ENCODE results near the gene SYAP1. TPM values are rescaled to one million over a fixed set of nuclear protein-coding genes. Genes with fewer than 3 reads are reported as not detected.
"Not testable (repeated sequence)": the region's sequence is repeated elsewhere in the genome, so short reads cannot be mapped to it uniquely, and the experiment has no call there.

The SYAP1 gene
- total RNA-seq, 4 donors from 2014 or later: 14.9 to 31.2 (median 19.3) TPM

- Histone ChIP-seq H3K27me3 (no peaks in the 10 kb centered on the region), H3K4me1 (no peaks in the 10 kb centered on the region), H3K4me3 (peak within 1 kb of the TSS; percentile 22 to 72), H3K9me3 (no peaks in the 10 kb centered on the region), H3K36me3 (no peaks in the 10 kb centered on the region), H3K27ac (peak within 1 kb of the TSS; percentile 81 to 91)
- intact Hi-C loops (cut with DNase I; ENCODE audit: low total_unique reads): no loop called here
- DNase-seq: peak; percentile 52 to 58
- TF ChIP-seq CTCF (IDR thresholded peaks at IDR 0.05): no peak
- peak in 1 of 2 donors; percentile 27 for TF ChIP-seq POLR2A (IDR thresholded peaks at IDR 0.05)
These were observed 6.8 kb upstream of the SYAP1 start, which contains the start of gene CTPS2 for GRCh38 chrX:16712548-16713155. Gene CTPS2 (minus strand): TSS chrX:16712669. CDS start chrX:16702902, 9,767 bp downstream.

- no peak overlapping the region for H3K4me3 ChIP-seq
- no peaks in the 10 kb centered on the region for H3K27me3 ChIP-seq
- no peak overlapping the region for H3K27ac ChIP-seq
- H3K36me3 ChIP-seq: no peaks in the 10 kb centered on the region
- no peak for DNase-seq
- no peaks in the 10 kb centered on the region for H3K9me3 ChIP-seq
- TF ChIP-seq POLR2A (IDR thresholded peaks at IDR 0.05) (no peak), CTCF (IDR thresholded peaks at IDR 0.05) (no peak)
- no peaks in the 10 kb centered on the region for H3K4me1 ChIP-seq
- intact Hi-C loops (cut with DNase I; ENCODE audit: low total_unique reads): no loop called here
These were observed 4.9 kb upstream of the SYAP1 start for GRCh38 chrX:16714504-16714903.

GRCh38 chrX:16715638-16716037 lies 3.8 kb upstream of the SYAP1 start:
- H3K27me3 ChIP-seq; DNase-seq; H3K27ac ChIP-seq; H3K36me3 ChIP-seq; H3K4me3 ChIP-seq; H3K4me1 ChIP-seq; H3K9me3 ChIP-seq; intact Hi-C loops (cut with DNase I; ENCODE audit: low total_unique reads): not testable (repeated sequence)

GRCh38 chrX:16716451-16716850 lies 3.0 kb upstream of the SYAP1 start:
- H3K4me1 ChIP-seq; H3K4me3 ChIP-seq; H3K27ac ChIP-seq; H3K36me3 ChIP-seq; H3K9me3 ChIP-seq; DNase-seq; intact Hi-C loops (cut with DNase I; ENCODE audit: low total_unique reads); H3K27me3 ChIP-seq: not testable (repeated sequence)

GRCh38 chrX:16718824-16719333 lies 533 bp upstream of the SYAP1 start:
- Histone ChIP-seq H3K27me3 (no peaks in the 10 kb centered on the region), H3K9me3 (no peaks in the 10 kb centered on the region), H3K36me3 (no peaks in the 10 kb centered on the region), H3K4me3 (peak overlapping the region; percentile 70 to 97), H3K4me1 (peaks cover 0 to 4% of the 10 kb centered on the region in 2 donors), H3K27ac (peak overlapping the region; percentile 89 to 93)
- intact Hi-C loops (cut with DNase I; ENCODE audit: low total_unique reads): no loop called here
- no peak for DNase-seq
- no peak for TF ChIP-seq CTCF (IDR thresholded peaks at IDR 0.05)
- TF ChIP-seq POLR2A (IDR thresholded peaks at IDR 0.05): no peak

- no peaks in the 10 kb centered on the region for H3K9me3 ChIP-seq
- no peaks in the 10 kb centered on the region for H3K27me3 ChIP-seq
- H3K27ac ChIP-seq: no peak overlapping the region
- DNase-seq: no peak
- intact Hi-C loops (cut with DNase I; ENCODE audit: low total_unique reads): no loop called here
- no peak overlapping the region for H3K4me3 ChIP-seq
- H3K4me1 ChIP-seq: peaks cover 0 to 4% of the 10 kb centered on the region in 2 donors
- TF ChIP-seq CTCF (IDR thresholded peaks at IDR 0.05) (no peak), POLR2A (IDR thresholded peaks at IDR 0.05) (no peak)
- no peaks in the 10 kb centered on the region for H3K36me3 ChIP-seq
These were observed 3.1 kb downstream of the SYAP1 start for GRCh38 chrX:16722481-16722880.

All from uterus (tissue), 4 donors.